GM23248 (cell line): Measurements from ENCODE around the gene HOXA5. TPM values are rescaled to one million over a fixed set of nuclear protein-coding genes. Genes with fewer than 3 reads are reported as not detected.

ENCODE experiments used
- DNase-seq: peaks from one replicate; pipeline ENCODE4 v3.0.0-alpha.2; 2015
- H2AFZ ChIP-seq: fragments of 200-600 bp; sonication (generic); 2 replicates; pipeline ENCODE4 v1.6.1; 2016; ENCODE audit warnings: antibody characterized with exemption
- H3F3A ChIP-seq: fragments of 200-600 bp; sonication (generic); 2 replicates; pipeline ENCODE4 v1.6.1; 2016; ENCODE audit warnings: mild to moderate bottlenecking, antibody characterized with exemption, mixed run types; ENCODE audit not compliant: insufficient read depth
- H3K27ac ChIP-seq: fragments of 200-600 bp; sonication (generic); 2 replicates; pipeline ENCODE4 v1.5.1; 2016; ENCODE audit warnings: mild to moderate bottlenecking
- H3K27me3 ChIP-seq: fragments of 200-600 bp; sonication (generic); replicated peaks from 2 replicates; pipeline ENCODE4 v1.6.1; 2016; ENCODE audit warnings: mild to moderate bottlenecking; ENCODE audit not compliant: insufficient read depth
- H3K36me3 ChIP-seq: fragments of 200-600 bp; sonication (generic); 2 replicates; pipeline ENCODE4 v1.6.1; 2016; ENCODE audit warnings: low read depth, mild to moderate bottlenecking
- H3K4me1 ChIP-seq: fragments of 200-600 bp; sonication (generic); 2 replicates; pipeline ENCODE4 v1.6.1; 2016; ENCODE audit warnings: mild to moderate bottlenecking; ENCODE audit not compliant: insufficient read depth
- H3K4me2 ChIP-seq: fragments of 200-600 bp; sonication (generic); one replicate; pipeline ENCODE4 v1.6.1; 2016; ENCODE audit warnings: mild to moderate bottlenecking; ENCODE audit not compliant: unreplicated experiment
- H3K4me3 ChIP-seq: fragments of 200-600 bp; sonication (generic); 2 replicates; pipeline ENCODE4 v1.5.1; 2016; ENCODE audit warnings: mild to moderate bottlenecking
- H3K79me2 ChIP-seq: fragments of 200-600 bp; sonication (generic); 2 replicates; pipeline ENCODE4 v1.6.1; 2016; ENCODE audit warnings: mild to moderate bottlenecking; ENCODE audit not compliant: insufficient read depth
- H3K9ac ChIP-seq: fragments of 200-600 bp; sonication (generic); 2 replicates; pipeline ENCODE4 v1.6.1; 2016; ENCODE audit warnings: mild to moderate bottlenecking
- H3K9me2 ChIP-seq: fragments of 200-600 bp; sonication (generic); 2 replicates; pipeline ENCODE4 v1.6.1; 2016; ENCODE audit warnings: mixed run types, mild to moderate bottlenecking, moderate library complexity; ENCODE audit not compliant: insufficient read depth
- H3K9me3 ChIP-seq: fragments of 200-600 bp; sonication (generic); one replicate; pipeline ENCODE4 v1.6.1; 2017; ENCODE audit warnings: low read depth
- H4K20me1 ChIP-seq: fragments of 200-600 bp; sonication (generic); 2 replicates; pipeline ENCODE4 v1.6.0; 2016; ENCODE audit not compliant: insufficient read depth
- EZH2 ChIP-seq: fragments of 200-600 bp; sonication (generic); IDR thresholded peaks from 2 replicates; pipeline ENCODE4 v1.6.1; 2018; ENCODE audit warnings: antibody characterized with exemption, mild to moderate bottlenecking; ENCODE audit not compliant: insufficient read depth, poor library complexity, severe bottlenecking
- EZH2phosphoT487 ChIP-seq: fragments of 200-600 bp; sonication (generic); IDR thresholded peaks from 2 replicates; pipeline ENCODE4 v1.6.1; 2018; ENCODE audit warnings: antibody characterized with exemption, moderate library complexity, mild to moderate bottlenecking, low read depth; ENCODE audit not compliant: insufficient read depth
- WGBS, 2 experiments: methylation state at CpG; one replicate each; pipeline ENCODE4 v1.1.6; 2015 to 2017; ENCODE audit warnings: low lambda C conversion rate in 2 of 2, low coverage in 1 of 2; ENCODE audit errors: missing lambda C conversion rate in 2 of 2; 5-methylcytosine and 5-hydroxymethylcytosine counted together
- in situ Hi-C: fragments of 300-500 bp; cut with MboI; formaldehyde crosslinking; loops from 2 replicates; pipeline ENCODE4 v1.15.0; 2020
- polyA plus RNA-seq: library from polyadenylated mRNA; unstranded; fragments of >200 nt; fragmentation: Nextera tagmentation; extraction: Ambion mirVana; gene quantifications from 2 replicates; pipeline ENCODE4 v1.2.1, GENCODE V29; 2016
- total RNA-seq: library from RNA; depleted of rRNA; stranded (reverse); fragments of >200 nt; shearing (Covaris generic); gene quantifications from 2 replicates; pipeline ENCODE4 v1.2.3, GENCODE V29; 2014

The HOXA5 gene
- total and polyA plus RNA-seq, 2 experiments from 2014 or later = 1.9 to 4.0 TPM

DNA sequence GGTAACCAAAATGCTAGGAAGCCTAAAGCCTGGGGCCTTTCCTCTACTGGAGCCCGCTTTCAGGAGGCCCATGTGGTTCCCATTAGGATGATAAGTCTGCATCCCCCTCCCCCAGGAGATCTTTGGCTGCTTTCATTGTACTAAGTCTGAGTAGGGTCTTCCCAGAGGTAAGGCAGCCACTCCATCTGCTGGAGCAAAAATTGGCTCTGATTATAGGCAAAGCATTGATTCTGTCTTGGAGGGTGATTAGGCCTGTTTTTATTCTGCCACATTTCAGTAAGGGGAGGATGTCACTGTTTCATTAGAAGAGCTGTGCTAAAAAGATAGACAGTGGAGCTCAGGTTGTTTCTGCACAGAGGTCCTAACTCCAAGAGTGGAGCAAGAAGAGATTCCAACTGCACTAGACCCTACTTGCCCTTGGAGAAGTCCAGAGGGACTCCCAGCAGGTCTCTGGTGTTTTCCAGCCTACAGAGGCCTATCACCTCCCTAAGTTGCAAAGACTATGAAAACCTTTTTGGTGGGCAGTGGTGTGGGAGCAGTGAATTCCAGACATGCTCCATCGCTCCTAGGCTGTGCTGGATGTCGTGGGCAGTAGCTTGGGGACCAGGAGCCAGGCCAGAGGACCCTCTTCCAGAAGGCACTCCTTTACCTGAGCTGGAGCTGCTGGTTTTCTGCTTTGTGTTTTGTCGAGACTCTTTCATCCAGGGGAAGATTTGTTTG is 33.9 kb downstream of the HOXA5 start:
- Histone ChIP-seq H3K9ac (no peak overlapping the region), H3K4me1 (peaks cover 7% of the 10 kb centered on the region; the same call in 1 of the 2 replicates), H4K20me1 (no peaks in the 10 kb centered on the region), H3K79me2 (no peaks in the 10 kb centered on the region), H3K27ac (no peak overlapping the region), H3K27me3 (no peaks in the 10 kb centered on the region), H3K4me2 (no peak overlapping the region), H3K9me2 (no peaks in the 10 kb centered on the region), H3K36me3 (peaks cover 6% of the 10 kb centered on the region; the same call in 1 of the 2 replicates), H3K9me3 (no peaks in the 10 kb centered on the region), H3K4me3 (no peak overlapping the region), H2AFZ (no peak overlapping the region), H3F3A (peaks cover 11% of the 10 kb centered on the region; the same call in 1 of the 2 replicates)
- no peak for DNase-seq
- WGBS, 2 experiments = 87 to 90% methylated on average over 4 of the region's 4 CpGs
- in situ Hi-C loops = loop anchor here (10.0 kb wide), 1 partner anchor 255 kb away; no protein-coding TSS in a partner anchor
- TF ChIP-seq EZH2phosphoT487 (no peak), EZH2 (no peak)

DNA sequence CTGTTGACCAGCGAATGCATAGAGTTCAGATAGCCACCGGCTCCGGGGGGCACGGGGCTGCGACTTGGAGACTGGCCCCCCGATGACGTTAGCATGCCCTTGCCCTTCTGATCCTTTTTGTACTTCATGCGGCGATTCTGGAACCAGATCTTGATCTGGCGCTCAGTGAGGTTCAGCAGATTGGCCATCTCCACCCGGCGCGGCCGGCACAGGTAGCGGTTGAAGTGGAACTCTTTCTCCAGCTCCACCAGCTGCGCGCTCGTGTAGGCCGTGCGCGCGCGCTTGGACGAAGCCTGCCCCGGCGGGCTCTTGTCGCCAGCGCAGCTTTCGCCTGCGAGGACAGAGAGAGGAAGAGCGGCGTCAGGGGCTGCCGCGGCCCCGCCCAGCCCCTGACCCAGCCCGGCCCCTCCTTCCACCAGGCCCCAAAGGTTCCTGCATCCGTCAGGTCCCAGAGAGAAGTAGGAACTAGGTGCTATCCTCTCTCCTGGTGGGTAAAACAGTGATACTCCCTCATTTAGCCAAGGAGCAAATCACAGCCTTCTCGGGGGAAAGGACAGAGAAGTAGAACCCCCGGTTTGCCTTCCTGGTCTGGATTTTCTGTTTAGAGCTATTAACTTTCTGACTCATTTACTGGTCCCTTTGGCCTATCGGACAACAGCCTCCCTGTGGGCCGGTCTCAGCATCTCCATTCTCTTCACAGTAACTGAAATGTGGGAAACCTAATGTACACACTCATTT is 34.9 kb downstream of the HOXA5 start:
- no peak overlapping the region for H2AFZ ChIP-seq
- H3K4me1 ChIP-seq = peaks cover 7% of the 10 kb centered on the region; the same call in 1 of the 2 replicates
- no peak overlapping the region for H3K9ac ChIP-seq
- no peaks in the 10 kb centered on the region for H3K79me2 ChIP-seq
- DNase-seq = peak; percentile 17
- TF ChIP-seq EZH2 = no peak
- TF ChIP-seq EZH2phosphoT487 = no peak
- H3K9me3 ChIP-seq = no peaks in the 10 kb centered on the region
- peaks cover 6% of the 10 kb centered on the region; the same call in 1 of the 2 replicates for H3K36me3 ChIP-seq
- H3K27ac ChIP-seq = no peak overlapping the region
- H3K4me3 ChIP-seq = no peak overlapping the region
- no peak overlapping the region for H3K4me2 ChIP-seq
- in situ Hi-C loops = loop anchor here (10.0 kb wide), 1 partner anchor 254 kb away; no protein-coding TSS in a partner anchor
- 93 to 96% methylated on average over 31 to 41 of the region's 41 CpGs for WGBS, 2 experiments
- H3K27me3 ChIP-seq = no peaks in the 10 kb centered on the region
- H3F3A ChIP-seq = peaks cover 11% of the 10 kb centered on the region; the same call in 1 of the 2 replicates
- H4K20me1 ChIP-seq = no peaks in the 10 kb centered on the region
- no peaks in the 10 kb centered on the region for H3K9me2 ChIP-seq

DNA sequence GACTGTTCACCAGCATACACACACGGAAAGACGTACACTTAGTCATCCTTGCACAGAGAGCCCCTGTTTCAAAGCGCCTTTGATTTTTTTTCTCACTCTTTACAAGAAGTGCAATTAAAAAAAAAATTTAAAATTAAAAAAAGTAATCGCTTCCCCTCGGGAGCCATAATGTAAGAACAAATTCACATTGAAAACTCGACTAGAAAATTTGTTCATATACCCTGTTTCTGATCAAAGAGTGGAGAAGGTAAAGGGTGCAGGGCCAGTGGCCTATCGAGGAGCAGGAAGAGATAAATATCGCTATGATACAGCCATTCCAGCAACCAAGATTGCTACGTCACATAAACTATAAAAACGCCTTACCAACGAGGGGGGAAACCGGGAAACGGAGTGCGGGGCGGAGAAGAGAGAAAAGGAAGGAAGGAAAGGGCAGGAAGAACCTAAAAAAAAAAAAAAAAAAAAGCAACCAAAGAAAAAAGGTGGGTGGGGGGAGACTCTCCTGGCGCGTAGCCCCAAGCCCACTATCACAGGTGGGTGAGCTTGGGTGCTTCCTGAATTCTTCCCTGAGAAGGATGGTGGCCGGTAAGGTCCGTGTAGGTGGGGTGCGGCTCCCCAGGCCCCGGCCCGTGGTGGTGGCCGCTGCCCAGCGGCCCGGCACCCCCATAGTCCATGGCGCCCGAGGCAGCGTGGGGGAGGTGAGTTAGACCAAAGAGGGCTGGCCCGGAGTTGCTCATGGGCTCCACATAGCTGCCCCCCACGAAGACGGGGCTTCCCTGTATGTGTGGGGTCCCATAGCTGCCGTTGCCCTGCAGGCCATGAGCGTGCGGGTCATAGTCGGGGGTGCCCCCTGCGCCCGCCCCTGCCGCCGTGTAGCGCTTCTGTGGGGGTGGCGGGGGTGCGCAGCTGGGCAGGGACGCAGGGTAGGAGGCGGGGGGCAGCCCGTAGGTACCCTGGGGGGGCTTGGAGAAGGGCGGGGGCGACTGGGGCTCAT is 35.8 kb downstream of the HOXA5 start:
- Histone ChIP-seq H3K27me3 (no peaks in the 10 kb centered on the region), H3K36me3 (peaks cover 6% of the 10 kb centered on the region; the same call in 1 of the 2 replicates), H2AFZ (no peak overlapping the region), H3K4me3 (no peak overlapping the region), H3K9me3 (no peaks in the 10 kb centered on the region), H4K20me1 (no peaks in the 10 kb centered on the region), H3K4me1 (peaks cover 7% of the 10 kb centered on the region; the same call in 1 of the 2 replicates), H3F3A (peaks cover 15% of the 10 kb centered on the region; the same call in 1 of the 2 replicates), H3K27ac (no peak overlapping the region), H3K4me2 (no peak overlapping the region), H3K9ac (no peak overlapping the region), H3K9me2 (no peaks in the 10 kb centered on the region), H3K79me2 (no peaks in the 10 kb centered on the region)
- in situ Hi-C loops = loop anchor here (10.0 kb wide), 1 partner anchor 253 kb away; no protein-coding TSS in a partner anchor
- no peak for TF ChIP-seq EZH2
- TF ChIP-seq EZH2phosphoT487 = no peak
- no peak for DNase-seq
- WGBS, 2 experiments = 90 to 93% methylated on average over 37 to 42 of the region's 47 CpGs
